Measurements from ENCODE around the gene PCDH15. TPM values are rescaled to one million over a fixed set of nuclear protein-coding genes. Genes with fewer than 3 reads are reported as not detected.

The PCDH15 gene
- total and polyA plus RNA-seq, 2 experiments from 2014 or later: 0.29 to 0.66 TPM

DNA sequence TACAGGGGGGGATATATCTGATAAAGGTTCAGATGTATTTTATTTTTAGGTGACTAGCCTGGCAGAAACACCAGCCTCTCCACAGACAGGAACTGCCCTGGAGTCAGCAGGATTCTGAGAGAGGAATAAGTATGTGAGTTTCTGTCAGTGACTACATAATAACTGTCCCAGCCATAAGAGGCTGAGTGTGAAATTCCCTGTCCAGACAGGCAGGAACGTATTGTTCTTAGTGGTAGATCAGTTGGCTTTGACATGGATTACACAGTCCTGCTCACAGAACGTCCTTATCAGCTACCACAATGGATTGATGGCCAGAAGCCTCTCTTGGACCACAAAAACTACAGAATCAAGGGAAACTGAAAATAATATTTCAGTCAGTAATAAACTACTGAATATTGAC, 709.8 kb downstream of the PCDH15 start:
- ATAC-seq: no peak
- Histone ChIP-seq H4K20me1 (replicated peaks; ENCODE audit: insufficient read depth) (no peaks in the 10 kb centered on the region), H3K27ac (ENCODE audit: low read depth) (no peak overlapping the region), H3F3A (replicated peaks; ENCODE audit: low read depth) (no peaks in the 10 kb centered on the region), H3K9me2 (ENCODE audit: insufficient read depth) (peaks cover 3% of the 10 kb centered on the region; the same call in 1 of the 2 replicates), H3K36me3 (ENCODE audit: insufficient read depth) (no peaks in the 10 kb centered on the region), H3K4me1 (ENCODE audit: insufficient read depth) (no peaks in the 10 kb centered on the region), H3K27me3 (ENCODE audit: insufficient read depth) (no peaks in the 10 kb centered on the region), H3K4me2 (no peak overlapping the region), H3K79me2 (replicated peaks; ENCODE audit: insufficient read depth) (no peaks in the 10 kb centered on the region), H2AFZ (no peak overlapping the region), H3K4me3 (no peak overlapping the region)
- no peak for TF ChIP-seq EZH2phosphoT487 (IDR thresholded peaks at IDR 0.05; ENCODE audit: unreplicated experiment)
- no peak for TF ChIP-seq POLR2AphosphoS5 (IDR thresholded peaks at IDR 0.05; ENCODE audit: low read depth)
- TF ChIP-seq CREB1 (CRISPR knock-in tag; IDR thresholded peaks at IDR 0.05; ENCODE audit: low read depth): no peak
- TF ChIP-seq ZNF331 (CRISPR knock-in tag; IDR thresholded peaks at IDR 0.05; ENCODE audit: low read depth): no peak
- no peak for TF ChIP-seq ZNF114 (CRISPR knock-in tag; IDR thresholded peaks at IDR 0.05)
- no peak for TF ChIP-seq ETS1 (IDR thresholded peaks at IDR 0.05)
- H3K36me3 Mint-ChIP-seq (ENCODE audit: low read depth): no peaks in the 10 kb centered on the region
- DNase-seq (ENCODE audit: low spot score): no peak
- H3K27ac Mint-ChIP-seq: no peak overlapping the region
- H3K9me3 Mint-ChIP-seq: no peaks in the 10 kb centered on the region
- H3K27me3 Mint-ChIP-seq (ENCODE audit: insufficient read depth, low read depth, poor library complexity): no peaks in the 10 kb centered on the region
- peaks cover 5% of the 10 kb centered on the region; the same call in 2 of the 3 replicates for H3K4me1 Mint-ChIP-seq
- H3K4me3 Mint-ChIP-seq: no peak overlapping the region

GRCh38 chr10:54081950-54082349, 719.1 kb downstream of the PCDH15 start:
- Histone ChIP-seq H3K4me3 (no peak overlapping the region), H3K9me2 (ENCODE audit: insufficient read depth) (peaks cover 3% of the 10 kb centered on the region; the same call in 1 of the 2 replicates), H2AFZ (no peak overlapping the region), H3K79me2 (replicated peaks; ENCODE audit: insufficient read depth) (no peaks in the 10 kb centered on the region), H3K4me2 (no peak overlapping the region), H3K36me3 (ENCODE audit: insufficient read depth) (no peaks in the 10 kb centered on the region), H4K20me1 (replicated peaks; ENCODE audit: insufficient read depth) (no peaks in the 10 kb centered on the region), H3K27ac (ENCODE audit: low read depth) (no peak overlapping the region), H3K4me1 (ENCODE audit: insufficient read depth) (no peaks in the 10 kb centered on the region), H3K27me3 (ENCODE audit: insufficient read depth) (no peaks in the 10 kb centered on the region), H3F3A (replicated peaks; ENCODE audit: low read depth) (no peaks in the 10 kb centered on the region)
- ATAC-seq (no peak), DNase-seq (ENCODE audit: low spot score) (no peak)
- Mint-ChIP-seq H3K4me1 (no peaks in the 10 kb centered on the region; the same call in 2 of the 3 replicates), H3K9me3 (0 out of 3 replicates have a peak, but pooled peaks cover 3% of the 10 kb centered on the region), H3K36me3 (ENCODE audit: low read depth) (no peaks in the 10 kb centered on the region), H3K4me3 (no peak overlapping the region), H3K27me3 (ENCODE audit: insufficient read depth, low read depth, poor library complexity) (peaks cover 2% of the 10 kb centered on the region), H3K27ac (no peak overlapping the region)
- no peak for TF ChIP-seq NANOG (IDR thresholded peaks at IDR 0.05; ENCODE audit: borderline replicate concordance)
- no peak for TF ChIP-seq CTCF (conservative IDR thresholded peaks at IDR 0.05; ENCODE audit: low read depth in 2 of 2)
- TF ChIP-seq CREB1 (CRISPR knock-in tag; IDR thresholded peaks at IDR 0.05; ENCODE audit: low read depth): no peak
- no peak for TF ChIP-seq STAT1 (IDR thresholded peaks at IDR 0.05; ENCODE audit: unreplicated experiment)
- TF ChIP-seq JUNB (IDR thresholded peaks at IDR 0.05; ENCODE audit: unreplicated experiment): no peak
- TF ChIP-seq ZNF462 (CRISPR knock-in tag; IDR thresholded peaks at IDR 0.05): no peak
- no peak for TF ChIP-seq EZH2 (IDR thresholded peaks at IDR 0.05; ENCODE audit: low read depth, unreplicated experiment)
- TF ChIP-seq ETS1 (IDR thresholded peaks at IDR 0.05): no peak
- TF ChIP-seq EZH2phosphoT487 (IDR thresholded peaks at IDR 0.05; ENCODE audit: unreplicated experiment): no peak
- no peak for TF ChIP-seq ZNF114 (CRISPR knock-in tag; IDR thresholded peaks at IDR 0.05)
- no peak for TF ChIP-seq ZNF331 (CRISPR knock-in tag; IDR thresholded peaks at IDR 0.05; ENCODE audit: low read depth)
